ENCODE data around the gene DCAF8L2. TPM values are rescaled to one million over a fixed set of nuclear protein-coding genes. Genes with fewer than 3 reads are reported as not detected.
"Not testable (repeated sequence)": the region's sequence is repeated elsewhere in the genome, so short reads cannot be mapped to it uniquely, and the experiment has no call there.

DCAF8L2 gene
- total and polyA plus RNA-seq, 2 donors (not counting 1 experiment from before 2014, with no cell fraction given), result not detected

DNA sequence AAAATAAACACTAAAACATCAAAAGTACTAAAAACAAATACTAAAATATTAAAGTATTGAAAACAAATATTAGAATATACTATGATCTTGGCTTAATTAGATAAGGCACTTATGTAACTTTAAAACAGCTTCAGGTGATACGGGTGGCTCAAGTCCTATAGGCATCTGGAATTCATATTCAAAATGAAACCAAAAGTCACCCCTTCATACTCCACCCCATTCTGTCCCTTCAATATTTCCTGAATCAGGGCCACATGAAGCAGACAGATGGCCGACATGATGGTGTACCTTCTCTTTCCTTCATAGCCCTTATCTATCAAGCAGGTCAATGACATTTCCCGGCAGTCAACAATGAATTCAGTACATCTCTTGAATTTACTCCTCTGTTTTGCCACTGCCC, 145.8 kb downstream of the DCAF8L2 start:
- TF ChIP-seq, protein P1, sequence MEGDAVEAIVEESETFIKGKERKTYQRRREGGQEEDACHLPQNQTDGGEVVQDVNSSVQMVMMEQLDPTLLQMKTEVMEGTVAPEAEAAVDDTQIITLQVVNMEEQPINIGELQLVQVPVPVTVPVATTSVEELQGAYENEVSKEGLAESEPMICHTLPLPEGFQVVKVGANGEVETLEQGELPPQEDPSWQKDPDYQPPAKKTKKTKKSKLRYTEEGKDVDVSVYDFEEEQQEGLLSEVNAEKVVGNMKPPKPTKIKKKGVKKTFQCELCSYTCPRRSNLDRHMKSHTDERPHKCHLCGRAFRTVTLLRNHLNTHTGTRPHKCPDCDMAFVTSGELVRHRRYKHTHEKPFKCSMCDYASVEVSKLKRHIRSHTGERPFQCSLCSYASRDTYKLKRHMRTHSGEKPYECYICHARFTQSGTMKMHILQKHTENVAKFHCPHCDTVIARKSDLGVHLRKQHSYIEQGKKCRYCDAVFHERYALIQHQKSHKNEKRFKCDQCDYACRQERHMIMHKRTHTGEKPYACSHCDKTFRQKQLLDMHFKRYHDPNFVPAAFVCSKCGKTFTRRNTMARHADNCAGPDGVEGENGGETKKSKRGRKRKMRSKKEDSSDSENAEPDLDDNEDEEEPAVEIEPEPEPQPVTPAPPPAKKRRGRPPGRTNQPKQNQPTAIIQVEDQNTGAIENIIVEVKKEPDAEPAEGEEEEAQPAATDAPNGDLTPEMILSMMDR (conservative IDR thresholded peaks at IDR 0.05 in 1 of 2, IDR thresholded peaks at IDR 0.05 in 1 of 2; ENCODE audit: low read depth in 1 of 2, low read length in 2 of 2), result no peak
- TF ChIP-seq EZH2 (IDR thresholded peaks at IDR 0.05; ENCODE audit: low read length, missing control alignments), result no peak
- Histone ChIP-seq H3K27ac (ENCODE audit: insufficient read depth, low read length) (no peak overlapping the region), H3K36me3 (ENCODE audit: control insufficient read depth, insufficient read depth, low read length) (no peaks in the 10 kb centered on the region)

GRCh38 chrX:27740933-27741332, 150.8 kb downstream of the DCAF8L2 start:
- Histone ChIP-seq H3K4me3 (replicated peaks in 1 of 4; ENCODE audit: control extremely low read depth in 1 of 4, insufficient read depth in 1 of 4, low read depth in 3 of 4, low read length in 4 of 4) (no peak overlapping the region), H2AFZ (ENCODE audit: low read length) (no peak overlapping the region), H3K4me2 (ENCODE audit: extremely low read depth, insufficient read depth, low read length) (no peak overlapping the region), H3K27ac (ENCODE audit: insufficient read depth, low read length) (no peak overlapping the region), H4K20me1 (ENCODE audit: control insufficient read depth, extremely low read depth, insufficient read depth, low read length) (no peaks in the 10 kb centered on the region), H3K9me3 (ENCODE audit: control insufficient read depth, insufficient read depth, low read depth, low read length) (no peaks in the 10 kb centered on the region), H3K36me3 (ENCODE audit: control insufficient read depth, insufficient read depth, low read length) (no peaks in the 10 kb centered on the region), H3K27me3 (ENCODE audit: control insufficient read depth, insufficient read depth, low read length) (no peaks in the 10 kb centered on the region), H3K79me2 (ENCODE audit: control insufficient read depth, insufficient read depth, low read length) (no peaks in the 10 kb centered on the region), H3K9ac (ENCODE audit: insufficient read depth, low read length) (no peak overlapping the region), H3K4me1 (ENCODE audit: control insufficient read depth, extremely low read depth, insufficient read depth, low read length) (no peaks in the 10 kb centered on the region)
- no peak for DNase-seq (ENCODE audit: low read depth in 2 of 2)
- no peak for TF ChIP-seq EZH2 (IDR thresholded peaks at IDR 0.05; ENCODE audit: low read length, missing control alignments)
- TF ChIP-seq, protein P1 (conservative IDR thresholded peaks at IDR 0.05 in 1 of 2, IDR thresholded peaks at IDR 0.05 in 1 of 2; ENCODE audit: low read depth in 1 of 2, low read length in 2 of 2), result no peak

More for the DNA sequence above, 145.8 kb downstream of the DCAF8L2 start:
- no peaks in the 10 kb centered on the region for H4K20me1 ChIP-seq (ENCODE audit: control insufficient read depth, extremely low read depth, insufficient read depth, low read length)
- H2AFZ ChIP-seq (ENCODE audit: low read length), result no peak overlapping the region
- no peaks in the 10 kb centered on the region for H3K27me3 ChIP-seq (ENCODE audit: control insufficient read depth, insufficient read depth, low read length)
- H3K4me2 ChIP-seq (ENCODE audit: extremely low read depth, insufficient read depth, low read length), result no peak overlapping the region
- no peak overlapping the region for H3K9ac ChIP-seq (ENCODE audit: insufficient read depth, low read length)
- H3K4me3 ChIP-seq (replicated peaks in 1 of 4; ENCODE audit: control extremely low read depth in 1 of 4, insufficient read depth in 1 of 4, low read depth in 3 of 4, low read length in 4 of 4), result no peak overlapping the region
- no peaks in the 10 kb centered on the region for H3K4me1 ChIP-seq (ENCODE audit: control insufficient read depth, extremely low read depth, insufficient read depth, low read length)
- H3K79me2 ChIP-seq (ENCODE audit: control insufficient read depth, insufficient read depth, low read length), result no peaks in the 10 kb centered on the region
- H3K9me3 ChIP-seq (ENCODE audit: control insufficient read depth, insufficient read depth, low read depth, low read length), result no peaks in the 10 kb centered on the region
- DNase-seq (ENCODE audit: low read depth in 2 of 2), result no peak

DNA sequence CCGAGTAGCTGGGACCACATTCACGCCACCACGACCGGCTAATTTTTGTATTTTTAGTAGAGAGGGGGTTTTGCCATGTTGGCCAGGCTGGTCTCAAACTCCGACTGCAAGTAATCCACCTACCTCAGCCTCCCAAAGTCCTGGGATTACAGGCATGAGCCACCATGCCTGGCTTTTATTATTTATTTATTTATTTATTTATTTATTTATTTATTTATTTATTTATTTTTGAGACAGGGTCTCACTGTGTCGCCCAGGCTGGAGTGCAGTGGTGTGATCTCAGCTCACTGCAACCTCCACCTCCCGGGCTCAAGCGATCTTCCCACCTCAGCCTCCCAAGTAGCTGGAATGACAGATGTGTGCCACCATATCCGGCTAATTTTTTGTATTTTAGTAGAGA, 153.4 kb downstream of the DCAF8L2 start:
- not testable (repeated sequence) for H3K4me2 ChIP-seq (ENCODE audit: extremely low read depth, insufficient read depth, low read length); H3K27me3 ChIP-seq (ENCODE audit: control insufficient read depth, insufficient read depth, low read length); H3K36me3 ChIP-seq (ENCODE audit: control insufficient read depth, insufficient read depth, low read length); H3K4me3 ChIP-seq (replicated peaks in 1 of 4; ENCODE audit: control extremely low read depth in 1 of 4, insufficient read depth in 1 of 4, low read depth in 3 of 4, low read length in 4 of 4); H3K27ac ChIP-seq (ENCODE audit: insufficient read depth, low read length); DNase-seq (ENCODE audit: low read depth in 2 of 2); H2AFZ ChIP-seq (ENCODE audit: low read length); H3K79me2 ChIP-seq (ENCODE audit: control insufficient read depth, insufficient read depth, low read length); H3K4me1 ChIP-seq (ENCODE audit: control insufficient read depth, extremely low read depth, insufficient read depth, low read length); H3K9me3 ChIP-seq (ENCODE audit: control insufficient read depth, insufficient read depth, low read depth, low read length); H4K20me1 ChIP-seq (ENCODE audit: control insufficient read depth, extremely low read depth, insufficient read depth, low read length); H3K9ac ChIP-seq (ENCODE audit: insufficient read depth, low read length)

Data from fibroblast of lung (primary cell).